ENCODE results near the gene SOBP. TPM values are rescaled to one million over a fixed set of nuclear protein-coding genes. Genes with fewer than 3 reads are reported as not detected.

Gene SOBP
- polyA plus RNA-seq, 3 donors from 2014 or later, result not detected

DNA sequence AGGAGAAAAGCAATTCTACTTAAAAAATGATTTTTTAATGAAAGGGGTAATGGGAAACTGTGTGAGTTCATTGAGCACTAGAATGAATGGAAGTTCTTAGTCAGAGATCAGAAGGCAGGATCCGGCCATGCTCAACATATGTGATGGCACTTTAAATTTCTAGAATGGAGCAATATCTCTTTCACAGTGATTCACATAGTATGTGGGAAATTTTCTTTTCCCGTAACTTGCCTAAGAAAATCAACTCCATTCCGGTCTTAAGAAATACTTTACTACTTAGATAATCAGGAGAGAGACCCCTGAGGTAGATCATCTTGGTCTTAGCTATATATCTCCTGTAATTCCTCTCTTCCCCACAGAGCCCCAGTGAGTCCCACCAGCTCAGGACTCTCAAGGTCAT, 202.4 kb downstream of the SOBP start:
- no peaks in the 10 kb centered on the region for H3K4me1 Mint-ChIP-seq
- peaks cover 0 to 1% (median 0%) of the 10 kb centered on the region in 6 donors for H3K9me3 Mint-ChIP-seq
- no peak for DNase-seq
- H3K36me3 Mint-ChIP-seq, result peaks cover 0 to 4% (median 0%) of the 10 kb centered on the region in 3 donors
- no peak overlapping the region for H3K27ac Mint-ChIP-seq
- H3K4me3 Mint-ChIP-seq, result no peak overlapping the region
- peaks cover 3 to 13% (median 3%) of the 10 kb centered on the region in 3 donors for H3K27me3 Mint-ChIP-seq (ENCODE audit: low read depth in 3 of 3)

DNA sequence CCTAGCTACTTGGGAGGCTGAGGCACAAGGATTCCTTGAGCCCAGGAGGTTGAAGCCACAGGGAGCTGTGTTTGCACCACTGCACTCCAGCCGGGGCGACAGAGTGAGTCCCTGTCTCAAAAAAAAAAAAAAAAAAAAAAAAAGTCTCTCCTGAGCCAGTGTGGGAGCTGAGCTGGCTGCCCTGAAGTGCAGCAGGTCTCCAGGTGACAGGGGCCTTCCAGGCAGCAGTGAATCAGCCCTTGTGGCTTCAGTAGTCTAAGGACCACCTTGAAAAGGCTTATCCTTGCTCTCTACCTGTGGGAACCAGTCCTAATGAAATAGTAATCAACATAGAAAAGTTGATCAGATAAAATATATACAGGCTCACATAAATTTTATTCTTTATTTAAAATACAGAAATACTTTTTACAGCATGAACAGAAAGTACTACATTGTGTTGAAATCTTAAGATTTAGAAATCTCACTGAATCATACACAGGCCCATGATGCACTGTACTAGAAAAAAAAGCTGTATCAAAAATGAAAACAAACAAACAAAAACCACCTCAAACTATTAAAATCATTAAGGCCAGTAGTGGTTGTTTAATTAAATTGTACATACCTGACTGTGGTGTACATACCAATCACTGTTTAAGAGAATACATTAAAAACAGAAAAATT, 205.3 kb downstream of the SOBP start:
- Mint-ChIP-seq H3K36me3 (peaks cover 0 to 4% (median 0%) of the 10 kb centered on the region in 3 donors), H3K4me3 (no peak overlapping the region), H3K4me1 (peaks cover 9 to 22% of the 10 kb centered on the region in 2 donors), H3K27ac (no peak overlapping the region), H3K9me3 (peaks cover 0 to 1% (median 0%) of the 10 kb centered on the region in 6 donors), H3K27me3 (ENCODE audit: low read depth in 3 of 3) (peaks cover 3 to 19% (median 3%) of the 10 kb centered on the region in 3 donors)
- no peak for DNase-seq

DNA sequence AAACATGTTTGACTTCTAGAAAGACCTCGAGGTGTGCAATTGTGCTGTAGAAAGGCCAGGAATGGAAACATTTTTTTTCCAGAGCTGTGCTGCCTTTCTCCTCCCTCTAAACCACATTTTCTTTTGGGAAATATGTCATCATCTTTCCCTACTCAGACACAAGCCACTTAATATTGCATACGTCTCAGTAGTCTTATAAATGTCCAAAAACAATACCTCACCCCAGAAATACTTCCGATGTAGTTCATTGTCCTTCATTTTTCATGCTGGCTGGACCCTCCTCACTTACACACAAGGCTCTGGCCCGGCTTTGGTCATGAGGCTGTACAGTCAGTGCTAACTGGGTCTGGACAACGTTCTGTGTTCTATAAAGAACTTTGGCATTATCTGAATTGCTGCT, 207.8 kb downstream of the SOBP start:
- no peak overlapping the region for H3K27ac Mint-ChIP-seq
- H3K9me3 Mint-ChIP-seq, result no peaks in the 10 kb centered on the region
- no peak overlapping the region for H3K4me3 Mint-ChIP-seq
- DNase-seq, result no peak
- H3K27me3 Mint-ChIP-seq (ENCODE audit: low read depth in 3 of 3), result peaks cover 0 to 17% (median 3%) of the 10 kb centered on the region in 3 donors
- peaks cover 10 to 26% of the 10 kb centered on the region in 2 donors for H3K4me1 Mint-ChIP-seq
- H3K36me3 Mint-ChIP-seq, result peaks cover 0 to 4% (median 0%) of the 10 kb centered on the region in 3 donors

DNA sequence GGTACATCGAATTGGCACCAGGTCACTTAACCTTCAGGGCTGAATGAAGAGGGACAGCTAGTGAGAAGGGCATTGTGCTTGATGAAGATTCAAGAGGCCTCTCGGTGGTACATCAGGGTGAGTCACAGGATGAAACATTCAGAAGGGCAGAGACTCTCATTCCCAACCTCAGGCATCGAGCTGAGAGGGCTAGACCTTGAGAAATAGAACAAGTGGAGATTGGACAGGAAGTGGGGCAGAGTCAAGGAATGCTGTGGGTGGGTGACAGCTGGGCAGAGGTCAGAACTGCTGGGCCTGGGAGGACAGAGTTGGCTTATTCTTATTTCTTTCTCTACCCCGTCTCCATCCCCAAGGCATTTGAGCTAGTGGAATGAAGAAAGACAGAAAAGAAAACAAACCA, 208.2 kb downstream of the SOBP start:
- H3K27me3 Mint-ChIP-seq (ENCODE audit: low read depth in 3 of 3), result peaks cover 0 to 16% (median 2%) of the 10 kb centered on the region in 3 donors
- peaks cover 0 to 6% (median 0%) of the 10 kb centered on the region in 3 donors for H3K36me3 Mint-ChIP-seq
- no peak overlapping the region for H3K4me3 Mint-ChIP-seq
- H3K27ac Mint-ChIP-seq, result peak overlapping the region in 2 of 6 donors; percentile 3 to 64
- H3K4me1 Mint-ChIP-seq, result peaks cover 10 to 26% of the 10 kb centered on the region in 2 donors
- no peaks in the 10 kb centered on the region for H3K9me3 Mint-ChIP-seq
- no peak for DNase-seq

DNA sequence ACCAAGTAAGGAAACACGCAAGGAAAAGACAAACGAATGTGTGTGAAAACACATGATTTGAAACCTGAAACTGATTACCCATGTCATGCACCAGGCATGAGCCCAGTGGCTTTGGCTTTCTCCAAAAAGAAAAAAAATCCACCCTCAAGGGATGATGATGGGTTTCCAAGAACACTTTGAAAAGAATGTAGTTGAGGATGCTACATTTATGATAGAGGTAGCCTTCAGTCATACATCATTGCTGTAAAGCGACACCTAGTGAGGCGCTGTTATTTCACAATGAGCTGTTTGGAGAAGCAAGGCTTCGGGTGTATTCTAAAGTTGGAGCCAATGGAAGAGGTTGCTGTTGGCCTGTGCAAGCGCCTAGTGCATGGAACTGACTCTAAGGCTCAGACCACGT, 209.3 kb downstream of the SOBP start:
- H3K9me3 Mint-ChIP-seq, result no peaks in the 10 kb centered on the region
- H3K4me3 Mint-ChIP-seq, result no peak overlapping the region
- H3K36me3 Mint-ChIP-seq, result peaks cover under 1 to 5% (median under 1%) of the 10 kb centered on the region in 3 donors
- peak overlapping the region in 1 of 6 donors; percentile 2 for H3K27ac Mint-ChIP-seq
- peaks cover 12 to 28% of the 10 kb centered on the region in 2 donors for H3K4me1 Mint-ChIP-seq
- DNase-seq, result no peak
- H3K27me3 Mint-ChIP-seq (ENCODE audit: low read depth in 3 of 3), result peaks cover 0 to 9% (median 2%) of the 10 kb centered on the region in 3 donors

DNA sequence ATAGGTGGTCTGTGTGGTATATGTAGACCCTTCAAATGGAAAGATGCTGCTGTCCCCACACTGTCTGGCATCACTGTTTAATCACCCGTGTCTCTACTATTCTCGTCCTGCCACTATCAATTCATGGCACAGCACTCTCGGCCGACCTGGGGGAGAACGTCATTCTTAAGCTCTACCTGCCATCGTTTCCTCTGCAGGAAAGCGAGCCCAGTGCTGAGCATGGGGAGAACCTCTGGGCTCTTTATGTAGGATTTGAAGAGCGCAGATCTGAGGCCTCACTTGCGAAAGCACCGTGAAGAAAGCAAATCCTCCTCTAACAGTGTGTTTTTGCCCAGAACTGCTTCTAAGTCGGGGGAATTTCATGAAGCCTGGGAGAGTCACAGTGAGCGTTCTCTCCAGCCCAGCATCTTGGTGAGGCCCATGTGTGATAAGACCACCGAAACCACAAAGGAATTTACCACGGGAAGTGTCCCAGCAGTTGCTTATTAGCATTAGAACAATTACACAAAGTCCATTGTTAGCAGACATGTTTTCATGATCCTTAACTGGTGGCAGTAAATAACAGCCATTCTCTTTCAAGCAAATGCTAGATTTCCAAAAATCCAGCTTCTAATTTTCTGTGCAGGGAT, 209.9 kb downstream of the SOBP start:
- Mint-ChIP-seq H3K4me3 (no peak overlapping the region), H3K36me3 (peaks cover 5 to 11% (median 6%) of the 10 kb centered on the region in 3 donors), H3K9me3 (no peaks in the 10 kb centered on the region), H3K27me3 (ENCODE audit: low read depth in 3 of 3) (peaks cover 0 to 6% (median 2%) of the 10 kb centered on the region in 3 donors), H3K4me1 (peaks cover 15 to 33% of the 10 kb centered on the region in 2 donors), H3K27ac (peak overlapping the region in 2 of 6 donors; percentile 2 to 68)
- no peak for DNase-seq

DNA sequence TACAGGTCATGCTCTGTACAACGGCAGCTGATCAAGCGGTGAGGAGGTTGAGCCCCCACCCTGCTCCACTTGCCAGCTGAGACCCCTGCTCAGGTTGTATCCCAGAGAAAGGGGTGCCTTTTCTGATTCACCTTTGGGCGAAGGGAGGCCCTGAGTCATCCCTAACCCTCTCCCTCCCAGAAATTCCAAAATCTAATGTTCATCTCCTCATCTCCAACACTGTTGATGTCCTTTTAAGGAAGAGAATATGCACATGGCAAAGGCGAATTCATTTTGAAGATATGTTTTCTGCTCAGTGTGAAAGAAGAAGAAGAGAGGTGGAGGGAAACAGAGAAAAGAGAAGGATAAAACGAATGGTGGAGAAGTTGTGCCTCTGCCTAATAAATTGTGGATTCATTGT, 213.7 kb downstream of the SOBP start:
- H3K27ac Mint-ChIP-seq, result no peak overlapping the region
- no peaks in the 10 kb centered on the region for H3K9me3 Mint-ChIP-seq
- DNase-seq, result no peak
- peaks cover 0 to 4% (median 3%) of the 10 kb centered on the region in 3 donors for H3K27me3 Mint-ChIP-seq (ENCODE audit: low read depth in 3 of 3)
- H3K4me3 Mint-ChIP-seq, result no peak overlapping the region
- H3K4me1 Mint-ChIP-seq, result peaks cover 19 to 31% of the 10 kb centered on the region in 2 donors
- peaks cover 21 to 35% (median 27%) of the 10 kb centered on the region in 3 donors for H3K36me3 Mint-ChIP-seq

DNA sequence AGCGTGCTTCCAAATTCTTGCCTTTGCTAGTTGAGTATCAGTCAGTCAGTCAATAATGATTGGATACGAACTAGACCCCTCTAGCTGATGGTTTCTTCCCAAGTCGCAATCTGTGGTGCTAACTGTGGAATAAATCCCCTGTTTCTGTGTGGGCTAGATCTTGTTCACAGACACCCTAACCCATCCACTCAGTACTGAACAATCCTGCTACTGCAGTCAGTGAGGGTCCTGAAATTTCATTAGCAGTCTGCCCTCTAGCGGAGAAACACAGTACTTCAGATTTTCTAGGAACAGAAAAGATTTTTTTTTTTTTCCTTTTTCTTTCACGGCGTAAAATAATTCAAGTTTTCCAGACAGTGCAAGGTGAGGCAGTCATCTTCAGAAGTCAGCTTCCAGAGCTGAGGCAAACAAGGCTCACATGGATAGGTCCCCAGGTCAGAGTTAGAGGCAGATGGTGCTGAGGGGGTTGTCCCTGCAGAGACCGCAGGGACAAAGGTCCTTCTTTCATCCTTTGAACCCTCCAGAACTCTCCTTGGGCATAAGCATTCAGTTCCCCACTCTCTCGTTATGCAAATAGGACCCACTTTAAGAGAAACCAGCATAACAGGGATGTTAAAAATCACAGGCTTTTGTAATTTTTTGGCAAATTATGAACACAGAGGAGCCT, 214.6 kb downstream of the SOBP start:
- no peak overlapping the region for H3K4me3 Mint-ChIP-seq
- H3K27ac Mint-ChIP-seq, result peak overlapping the region in 2 of 6 donors; percentile 60 to 77
- peaks cover 18 to 26% of the 10 kb centered on the region in 2 donors for H3K4me1 Mint-ChIP-seq
- H3K36me3 Mint-ChIP-seq, result peaks cover 21 to 35% (median 33%) of the 10 kb centered on the region in 3 donors
- peak; percentile 34 to 43 (median 39) for DNase-seq
- no peaks in the 10 kb centered on the region for H3K9me3 Mint-ChIP-seq
- H3K27me3 Mint-ChIP-seq (ENCODE audit: low read depth in 3 of 3), result peaks cover 0 to 4% (median under 1%) of the 10 kb centered on the region in 3 donors

DNA sequence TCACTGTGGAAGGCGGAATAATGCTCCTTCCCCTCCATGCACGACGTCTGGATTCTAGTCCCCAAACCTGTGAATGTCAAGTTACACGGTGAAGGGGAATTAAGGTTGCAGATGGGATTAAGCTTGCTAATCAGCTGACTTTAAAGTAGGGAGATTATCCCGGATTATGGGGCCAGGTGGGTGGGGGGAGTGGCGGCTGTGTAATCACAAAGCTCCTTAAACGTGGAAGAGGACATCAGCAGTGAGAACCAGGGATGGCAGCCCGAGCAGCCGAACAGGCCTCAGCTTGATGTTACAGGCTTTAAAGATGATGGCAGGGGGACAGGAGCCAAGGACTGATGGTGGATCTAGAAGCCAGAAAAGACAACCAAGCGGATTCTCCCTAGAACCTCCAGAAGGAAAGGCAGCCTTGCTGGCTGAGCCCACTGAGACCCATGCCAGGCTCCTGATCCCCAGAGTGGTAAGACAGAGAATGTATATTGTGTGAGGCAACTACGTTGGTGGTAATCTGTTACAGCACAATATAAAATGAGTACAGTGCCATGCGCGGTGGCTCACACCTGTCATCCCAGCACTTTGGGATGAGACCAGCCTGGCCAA, 216.7 kb downstream of the SOBP start:
- no peak overlapping the region for H3K27ac Mint-ChIP-seq
- H3K27me3 Mint-ChIP-seq (ENCODE audit: low read depth in 3 of 3), result peaks cover 0 to 4% (median 0%) of the 10 kb centered on the region in 3 donors
- no peak for DNase-seq
- peaks cover 19% of the 10 kb centered on the region in 2 donors for H3K4me1 Mint-ChIP-seq
- peaks cover 21 to 37% (median 35%) of the 10 kb centered on the region in 3 donors for H3K36me3 Mint-ChIP-seq
- H3K9me3 Mint-ChIP-seq, result no peaks in the 10 kb centered on the region
- H3K4me3 Mint-ChIP-seq, result no peak overlapping the region

DNA sequence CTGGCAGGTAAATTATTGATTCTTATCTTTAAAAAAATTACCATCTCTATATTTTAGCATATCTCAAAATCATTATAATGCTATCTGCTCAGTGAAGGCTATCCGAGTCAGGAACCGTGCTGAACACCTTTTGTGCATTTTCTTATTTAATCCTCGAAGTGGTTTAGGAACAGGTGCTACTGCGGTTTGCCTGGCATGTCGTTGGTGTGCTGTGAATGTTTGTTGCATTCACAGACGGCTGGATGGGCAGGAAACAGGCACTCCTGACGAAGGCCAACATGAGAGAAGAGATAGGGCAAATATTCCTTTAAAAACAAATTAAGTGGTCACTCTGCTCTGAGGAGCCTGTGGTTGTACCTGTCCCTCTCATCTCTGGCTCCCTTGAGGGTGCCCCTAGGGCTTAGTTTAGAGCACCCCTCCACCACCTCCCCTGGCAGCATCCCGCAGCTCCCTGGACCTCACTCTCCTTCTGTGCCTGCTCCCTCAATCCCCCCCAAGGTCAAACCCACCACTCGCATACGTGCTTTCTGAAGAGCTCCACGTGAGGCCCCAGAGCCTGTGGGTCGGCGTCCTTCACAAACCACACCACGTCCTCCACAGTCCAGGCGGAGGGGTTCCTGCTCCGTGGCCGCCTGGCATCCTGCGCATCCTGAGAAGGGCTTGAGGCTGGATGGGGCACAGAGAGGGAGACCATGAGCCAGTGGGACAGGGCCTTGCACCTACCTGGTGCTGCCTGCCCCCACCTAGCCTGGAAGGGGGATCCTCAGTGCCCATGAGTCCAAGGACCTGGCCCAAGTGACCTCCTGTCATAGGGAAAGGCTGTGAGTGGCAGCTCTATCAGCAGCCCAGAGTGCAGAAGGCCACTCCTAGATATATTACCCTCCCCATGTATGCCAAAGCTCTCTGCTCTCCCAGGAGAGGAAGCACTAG, 217.7 kb downstream of the SOBP start:
- Mint-ChIP-seq H3K4me3 (no peak overlapping the region), H3K4me1 (peaks cover 29% of the 10 kb centered on the region in 2 donors), H3K27me3 (ENCODE audit: low read depth in 3 of 3) (peaks cover 0 to 6% (median 0%) of the 10 kb centered on the region in 3 donors), H3K36me3 (peaks cover 21 to 37% (median 35%) of the 10 kb centered on the region in 3 donors), H3K9me3 (no peaks in the 10 kb centered on the region), H3K27ac (no peak overlapping the region)
- DNase-seq, result no peak

DNA sequence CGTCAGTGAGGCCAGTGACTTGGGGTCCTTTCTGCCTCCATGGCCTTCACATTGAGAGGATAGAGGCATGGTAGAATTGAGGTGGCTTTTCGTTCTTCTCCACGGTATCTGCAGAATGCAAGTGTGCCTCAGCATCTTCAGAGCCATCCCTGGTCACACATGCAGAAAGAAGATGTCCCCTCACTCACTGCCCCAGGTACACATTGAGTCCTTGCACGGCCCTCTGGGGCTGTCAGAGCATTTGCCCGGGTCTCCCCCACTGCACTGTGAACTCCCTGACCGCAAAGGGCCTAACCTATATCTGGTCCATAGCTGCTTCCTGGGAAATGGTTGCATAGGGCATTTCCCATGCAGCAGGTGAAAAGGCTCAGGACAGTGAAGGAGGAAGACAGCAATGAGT, 218.5 kb downstream of the SOBP start:
- peaks cover 0 to 4% (median 0%) of the 10 kb centered on the region in 3 donors for H3K27me3 Mint-ChIP-seq (ENCODE audit: low read depth in 3 of 3)
- H3K36me3 Mint-ChIP-seq, result peaks cover 21 to 35% (median 33%) of the 10 kb centered on the region in 3 donors
- peaks cover 37% of the 10 kb centered on the region in 2 donors for H3K4me1 Mint-ChIP-seq
- peak overlapping the region in 1 of 6 donors; percentile 77 for H3K27ac Mint-ChIP-seq
- no peak overlapping the region for H3K4me3 Mint-ChIP-seq
- H3K9me3 Mint-ChIP-seq, result no peaks in the 10 kb centered on the region
- no peak for DNase-seq

DNA sequence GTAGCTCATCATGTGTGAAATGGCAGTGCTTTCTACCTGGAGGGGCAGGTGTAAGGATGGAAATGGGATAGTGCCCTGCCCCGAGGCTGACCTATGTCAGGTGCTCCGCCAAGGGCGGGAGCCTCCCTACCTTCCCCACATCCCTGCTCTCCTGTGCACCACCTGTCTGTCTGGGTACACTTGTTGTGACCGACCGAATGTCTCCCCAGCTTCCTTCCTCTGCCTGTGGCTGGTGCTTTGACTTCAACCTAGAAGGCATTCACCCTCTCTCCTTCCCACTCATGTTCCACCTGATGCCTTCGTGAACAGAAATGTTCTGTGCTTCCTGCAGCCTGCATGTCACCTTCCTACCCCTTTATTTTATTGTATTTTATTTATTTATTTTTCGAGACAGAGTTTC, 219.4 kb downstream of the SOBP start:
- H3K4me1 Mint-ChIP-seq, result peaks cover 43% of the 10 kb centered on the region in 2 donors
- H3K36me3 Mint-ChIP-seq, result peaks cover 19 to 33% (median 31%) of the 10 kb centered on the region in 3 donors
- DNase-seq, result no peak
- H3K4me3 Mint-ChIP-seq, result no peak overlapping the region
- peak overlapping the region in 1 of 6 donors; percentile 20 for H3K27ac Mint-ChIP-seq
- no peaks in the 10 kb centered on the region for H3K9me3 Mint-ChIP-seq
- H3K27me3 Mint-ChIP-seq (ENCODE audit: low read depth in 3 of 3), result peaks cover 0 to 4% (median 0%) of the 10 kb centered on the region in 3 donors

All from immature natural killer cell (primary cell).